Loucy (cell line): ENCODE measurements around the gene DCP1A.

Experiments
- H2AFZ ChIP-seq: fragments of 200-600 bp; sonication (generic); 2 replicates; pipeline ENCODE4 v1.6.0; 2016; ENCODE audit warnings: antibody characterized with exemption, mild to moderate bottlenecking, low read length, moderate library complexity
- H3F3A ChIP-seq: fragments of 200-600 bp; 2 replicates; pipeline ENCODE4 v1.6.0; 2016; ENCODE audit warnings: antibody characterized with exemption, low read depth, mild to moderate bottlenecking
- H3K27me3 ChIP-seq: fragments of 200-600 bp; sonication (generic); 2 replicates; pipeline ENCODE4 v1.6.1; 2014; ENCODE audit warnings: low read length, mild to moderate bottlenecking; ENCODE audit not compliant: insufficient read depth, poor library complexity, severe bottlenecking
- H3K36me3 ChIP-seq: fragments of 200-600 bp; sonication (generic); 2 replicates; pipeline ENCODE4 v1.6.1; 2016; ENCODE audit warnings: low read length; ENCODE audit not compliant: insufficient read depth
- H3K4me1 ChIP-seq: fragments of 200-600 bp; sonication (generic); 2 replicates; pipeline ENCODE4 v1.5.1; 2014; ENCODE audit warnings: low read length, mild to moderate bottlenecking; ENCODE audit not compliant: insufficient read depth, poor library complexity, severe bottlenecking
- H3K4me2 ChIP-seq: fragments of 200-600 bp; sonication (generic); 2 replicates; pipeline ENCODE4 v1.6.0; 2014; ENCODE audit warnings: antibody characterized with exemption, low read length, low read depth, mild to moderate bottlenecking; ENCODE audit not compliant: poor library complexity, severe bottlenecking
- H3K4me3 ChIP-seq: fragments of 200-600 bp; sonication (generic); 2 replicates; pipeline ENCODE4 v1.5.1; 2014; ENCODE audit warnings: low read length, mild to moderate bottlenecking, mixed read lengths; ENCODE audit not compliant: poor library complexity, severe bottlenecking
- H3K79me2 ChIP-seq: fragments of 200-600 bp; sonication (generic); 2 replicates; pipeline ENCODE4 v1.6.1; 2014; ENCODE audit warnings: low read length; ENCODE audit not compliant: insufficient read depth
- H3K9ac ChIP-seq: fragments of 200-600 bp; sonication (generic); 2 replicates; pipeline ENCODE4 v1.6.0; 2014; ENCODE audit warnings: mild to moderate bottlenecking, low read depth, low read length, moderate library complexity; ENCODE audit not compliant: poor library complexity, severe bottlenecking
- H3K9me2 ChIP-seq: fragments of 200-600 bp; sonication (generic); replicated peaks from 2 replicates; pipeline ENCODE4 v1.6.1; 2016; ENCODE audit warnings: low read depth, low read length, mixed read lengths
- H3K9me3 ChIP-seq: fragments of 200-600 bp; sonication (generic); 2 replicates; pipeline ENCODE4 v1.6.1; 2014; ENCODE audit warnings: mild to moderate bottlenecking, antibody characterized with exemption, low read length, low read depth; ENCODE audit not compliant: insufficient read depth
- H4K20me1 ChIP-seq: fragments of 200-600 bp; sonication (generic); 2 replicates; pipeline ENCODE4 v1.6.0; 2014; ENCODE audit warnings: antibody characterized with exemption, low read length, mild to moderate bottlenecking; ENCODE audit not compliant: insufficient read depth, poor library complexity, severe bottlenecking
- EZH2phosphoT487 ChIP-seq: fragments of 200-600 bp; IDR thresholded peaks from 2 replicates; pipeline ENCODE4 v1.6.1; 2018; ENCODE audit warnings: antibody characterized with exemption, mild to moderate bottlenecking, moderate library complexity, borderline replicate concordance
- TF ChIP-seq, protein P1 (sequence below): fragments of 200-600 bp; sonication (generic); conservative IDR thresholded peaks from 2 replicates; pipeline ENCODE4 v1.5.1; 2014; ENCODE audit warnings: mild to moderate bottlenecking, antibody characterized with exemption, low read length

DCP1A gene

DNA sequence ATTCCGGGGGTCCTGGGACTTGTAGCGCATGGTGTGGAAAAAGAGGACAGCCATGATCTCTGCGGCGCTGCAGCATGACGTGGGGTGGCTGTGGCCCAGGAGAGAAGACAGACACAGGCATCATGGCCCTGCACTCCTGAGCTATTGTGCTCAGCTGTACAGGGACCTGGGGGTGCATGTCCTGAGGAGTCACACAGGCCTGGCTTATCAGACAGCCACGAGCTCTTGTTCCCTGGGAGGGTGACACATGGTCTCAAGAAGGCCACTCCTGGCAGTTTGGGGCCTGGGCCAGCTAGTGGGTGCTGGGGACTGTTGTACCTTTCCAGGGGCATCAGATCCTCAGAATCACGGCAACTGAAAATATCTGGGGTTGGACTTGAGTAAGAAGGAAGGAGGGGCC is 105.2 kb downstream of the DCP1A start:
- Histone ChIP-seq H3K9me2 (no peaks in the 10 kb centered on the region), H3K4me3 (no peak overlapping the region), H3K4me2 (no peak overlapping the region), H3K4me1 (no peaks in the 10 kb centered on the region), H3K36me3 (peaks cover 57% of the 10 kb centered on the region; the same call in 1 of the 2 replicates), H3K9ac (no peak overlapping the region), H3K79me2 (peaks cover 63% of the 10 kb centered on the region), H3F3A (no peaks in the 10 kb centered on the region), H2AFZ (no peak overlapping the region), H3K9me3 (no peaks in the 10 kb centered on the region), H4K20me1 (peaks cover 40% of the 10 kb centered on the region), H3K27me3 (no peaks in the 10 kb centered on the region)
- TF ChIP-seq EZH2phosphoT487 = no peak
- TF ChIP-seq, protein P1, sequence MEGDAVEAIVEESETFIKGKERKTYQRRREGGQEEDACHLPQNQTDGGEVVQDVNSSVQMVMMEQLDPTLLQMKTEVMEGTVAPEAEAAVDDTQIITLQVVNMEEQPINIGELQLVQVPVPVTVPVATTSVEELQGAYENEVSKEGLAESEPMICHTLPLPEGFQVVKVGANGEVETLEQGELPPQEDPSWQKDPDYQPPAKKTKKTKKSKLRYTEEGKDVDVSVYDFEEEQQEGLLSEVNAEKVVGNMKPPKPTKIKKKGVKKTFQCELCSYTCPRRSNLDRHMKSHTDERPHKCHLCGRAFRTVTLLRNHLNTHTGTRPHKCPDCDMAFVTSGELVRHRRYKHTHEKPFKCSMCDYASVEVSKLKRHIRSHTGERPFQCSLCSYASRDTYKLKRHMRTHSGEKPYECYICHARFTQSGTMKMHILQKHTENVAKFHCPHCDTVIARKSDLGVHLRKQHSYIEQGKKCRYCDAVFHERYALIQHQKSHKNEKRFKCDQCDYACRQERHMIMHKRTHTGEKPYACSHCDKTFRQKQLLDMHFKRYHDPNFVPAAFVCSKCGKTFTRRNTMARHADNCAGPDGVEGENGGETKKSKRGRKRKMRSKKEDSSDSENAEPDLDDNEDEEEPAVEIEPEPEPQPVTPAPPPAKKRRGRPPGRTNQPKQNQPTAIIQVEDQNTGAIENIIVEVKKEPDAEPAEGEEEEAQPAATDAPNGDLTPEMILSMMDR = no peak

DNA sequence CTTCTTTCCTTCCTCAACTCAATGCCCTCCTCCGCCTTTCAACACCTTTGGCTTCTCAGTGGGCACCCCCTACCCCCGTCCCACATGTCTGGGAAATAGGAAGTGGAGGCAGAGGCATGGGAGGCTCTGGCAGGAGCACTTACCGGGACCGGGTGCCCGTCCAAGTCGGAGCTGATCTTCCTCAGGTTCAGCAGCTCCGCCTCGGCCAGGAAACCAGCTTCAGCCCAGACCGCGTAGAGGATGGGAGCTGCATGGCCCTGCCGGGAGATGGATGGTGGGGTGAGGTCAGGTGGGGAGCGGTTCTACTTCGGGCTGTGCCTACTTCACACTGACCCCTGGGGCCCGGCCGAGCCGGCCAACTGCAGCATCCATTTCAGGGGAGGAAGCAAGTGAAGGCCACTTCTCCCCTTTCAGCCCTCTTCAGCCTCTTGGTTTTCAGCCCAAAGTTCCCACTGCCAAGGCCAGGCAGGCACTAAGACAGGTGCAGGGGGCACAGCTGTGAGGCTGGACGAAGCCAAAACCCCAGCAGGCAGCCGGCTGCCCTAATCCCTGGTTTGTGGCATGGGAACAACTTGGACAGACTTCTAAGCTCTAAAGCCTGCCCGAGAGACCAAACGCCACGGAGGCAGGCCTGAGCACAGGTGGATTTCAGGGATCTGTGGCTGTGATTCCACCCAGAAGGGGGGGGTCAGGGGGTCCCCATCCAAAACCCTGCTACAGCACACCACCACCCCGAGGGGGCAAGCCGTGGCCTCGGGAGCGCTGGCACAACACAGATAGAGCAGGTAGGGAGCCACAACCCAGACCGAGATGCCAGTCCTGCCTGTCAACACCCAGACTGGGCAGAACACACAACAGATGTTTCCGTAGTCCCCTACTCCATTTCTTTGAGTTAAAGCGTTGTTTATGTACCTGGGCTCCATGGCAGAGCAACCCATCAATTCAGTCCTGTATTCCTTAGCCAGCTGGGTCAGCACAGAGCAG is 106.1 kb downstream of the DCP1A start:
- no peaks in the 10 kb centered on the region for H3K9me3 ChIP-seq
- TF ChIP-seq, protein P1 = no peak
- TF ChIP-seq EZH2phosphoT487 = no peak
- H3K9me2 ChIP-seq = no peaks in the 10 kb centered on the region
- H3F3A ChIP-seq = no peaks in the 10 kb centered on the region
- H3K4me1 ChIP-seq = no peaks in the 10 kb centered on the region
- peaks cover 38% of the 10 kb centered on the region for H4K20me1 ChIP-seq
- no peak overlapping the region for H2AFZ ChIP-seq
- H3K9ac ChIP-seq = no peak overlapping the region
- no peaks in the 10 kb centered on the region for H3K27me3 ChIP-seq
- no peak overlapping the region for H3K4me2 ChIP-seq
- H3K79me2 ChIP-seq = peaks cover 54% of the 10 kb centered on the region
- peaks cover 64% of the 10 kb centered on the region; the same call in 1 of the 2 replicates for H3K36me3 ChIP-seq
- no peak overlapping the region for H3K4me3 ChIP-seq

DNA sequence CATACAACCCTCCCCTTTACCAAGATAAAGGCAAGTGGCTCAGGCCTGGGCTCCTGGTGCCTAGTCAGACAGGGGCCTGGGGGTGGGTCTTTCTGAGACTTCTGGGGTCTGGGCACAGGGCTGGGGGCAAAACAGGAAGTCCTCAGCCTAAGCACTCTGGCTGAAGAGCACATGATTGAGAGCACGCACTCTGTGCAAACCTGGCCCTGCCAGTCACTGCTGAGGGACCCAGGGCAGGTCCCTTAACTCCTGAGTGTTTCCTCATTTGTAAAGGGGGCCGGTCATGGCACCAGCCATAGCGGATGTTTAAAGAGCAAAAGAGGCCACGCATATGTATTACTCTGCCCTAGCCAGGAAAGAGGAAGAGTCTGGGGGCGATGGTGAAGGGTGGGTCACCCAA is 107.5 kb downstream of the DCP1A start:
- Histone ChIP-seq H3K36me3 (peaks cover 74% of the 10 kb centered on the region; the same call in 1 of the 2 replicates), H3K79me2 (peaks cover 41% of the 10 kb centered on the region), H4K20me1 (peaks cover 29% of the 10 kb centered on the region), H3K9me2 (no peaks in the 10 kb centered on the region), H3K9ac (no peak overlapping the region), H3F3A (no peaks in the 10 kb centered on the region), H3K4me1 (no peaks in the 10 kb centered on the region), H2AFZ (no peak overlapping the region), H3K27me3 (no peaks in the 10 kb centered on the region), H3K4me3 (no peak overlapping the region), H3K4me2 (no peak overlapping the region), H3K9me3 (no peaks in the 10 kb centered on the region)
- TF ChIP-seq EZH2phosphoT487 = no peak
- TF ChIP-seq, protein P1 = no peak
